Activated B cell treated with CpG ODN at 0.5 μM for 24 hours (primary cell): ENCODE data around the gene NOVA1. TPM values are rescaled to one million over a fixed set of nuclear protein-coding genes. Genes with fewer than 3 reads are reported as not detected.

ENCODE experiments used
- ATAC-seq: fragments of 200-7000 bp; cut with Tn5 transposase; one replicate; pipeline ENCODE4 v1.10.0; 2021; ENCODE audit warnings: low read depth, mild to moderate bottlenecking, moderate library complexity
- CTCF ChIA-PET: fragments of 350-600 bp; sonication (Branson Sonifier 250); formaldehyde crosslinking; loops from one replicate; lab custom pipeline; 2021; ENCODE audit warnings: antibody characterized with exemption; lab: Charles Lee
- POLR2A ChIA-PET: fragments of 350-600 bp; sonication (Branson Sonifier 250); formaldehyde crosslinking; loops from one replicate; lab custom pipeline; 2021; ENCODE audit warnings: antibody characterized with exemption; lab: Charles Lee
- DNase-seq: peaks from one replicate; pipeline ENCODE4 v3.0.0; 2022
- H3K27ac Mint-ChIP-seq: one replicate; pipeline ENCODE4 v1.8.0; 2020; ENCODE audit warnings: mixed read lengths
- H3K27me3 Mint-ChIP-seq: one replicate; pipeline ENCODE4 v1.8.0; 2021; ENCODE audit warnings: mixed read lengths
- H3K36me3 Mint-ChIP-seq: one replicate; pipeline ENCODE4 v1.8.0; 2021; ENCODE audit warnings: low read depth, mixed read lengths
- H3K4me1 Mint-ChIP-seq: one replicate; pipeline ENCODE4 v1.8.0; 2021; ENCODE audit warnings: mixed read lengths
- H3K4me3 Mint-ChIP-seq: one replicate; pipeline ENCODE4 v1.8.0; 2020; ENCODE audit warnings: mild to moderate bottlenecking, mixed read lengths
- H3K9me3 Mint-ChIP-seq: one replicate; pipeline ENCODE4 v1.8.0; 2020; ENCODE audit warnings: mixed read lengths
- CTCF ChIP-seq: fragments of 200-600 bp; IDR thresholded peaks from one replicate; pipeline ENCODE4 v1.8.0; 2022; ENCODE audit warnings: antibody characterized with exemption, mild to moderate bottlenecking
- intact Hi-C: fragments of 100-400 bp; cut with micrococcal nuclease; formaldehyde crosslinking; loops from one replicate; pipeline ENCODE4 v1.15.1; 2024
- total RNA-seq: library from RNA; stranded (reverse); gene quantifications from 2 replicates; pipeline ENCODE4 v1.2.3, GENCODE V29; 2022

The NOVA1 gene
- total RNA-seq, 1 donor from 2014 or later = not detected

GRCh38 chr14:26402126-26402525 lies 195.7 kb downstream of the NOVA1 start:
- Mint-ChIP-seq H3K27me3 (no peaks in the 10 kb centered on the region), H3K27ac (no peak overlapping the region), H3K4me1 (no peaks in the 10 kb centered on the region), H3K4me3 (no peak overlapping the region), H3K36me3 (no peaks in the 10 kb centered on the region), H3K9me3 (peaks cover 7% of the 10 kb centered on the region)
- no peak for TF ChIP-seq CTCF
- POLR2A ChIA-PET = no interaction called here
- DNase-seq (no peak), ATAC-seq (no peak)
- intact Hi-C loops = no loop called here
- CTCF ChIA-PET = no interaction called here

GRCh38 chr14:26401179-26401968 lies 196.5 kb downstream of the NOVA1 start:
- Mint-ChIP-seq H3K4me1 (no peaks in the 10 kb centered on the region), H3K9me3 (peaks cover 8% of the 10 kb centered on the region), H3K4me3 (no peak overlapping the region), H3K27me3 (no peaks in the 10 kb centered on the region), H3K27ac (no peak overlapping the region), H3K36me3 (no peaks in the 10 kb centered on the region)
- ChIA-PET CTCF (no interaction called here), POLR2A (no interaction called here)
- no peak for TF ChIP-seq CTCF
- no peak for DNase-seq
- intact Hi-C loops = no loop called here
- no peak for ATAC-seq

GRCh38 chr14:26400373-26400772 lies 197.5 kb downstream of the NOVA1 start:
- DNase-seq (no peak), ATAC-seq (no peak)
- Mint-ChIP-seq H3K4me3 (no peak overlapping the region), H3K9me3 (peaks cover 9% of the 10 kb centered on the region), H3K36me3 (no peaks in the 10 kb centered on the region), H3K4me1 (no peaks in the 10 kb centered on the region), H3K27ac (no peak overlapping the region), H3K27me3 (no peaks in the 10 kb centered on the region)
- TF ChIP-seq CTCF = no peak
- ChIA-PET POLR2A (no interaction called here), CTCF (no interaction called here)
- intact Hi-C loops = no loop called here

- Mint-ChIP-seq H3K4me3 (no peak overlapping the region), H3K9me3 (peaks cover 6% of the 10 kb centered on the region), H3K36me3 (no peaks in the 10 kb centered on the region), H3K27me3 (no peaks in the 10 kb centered on the region), H3K27ac (no peak overlapping the region), H3K4me1 (no peaks in the 10 kb centered on the region)
- no peak for DNase-seq
- intact Hi-C loops = no loop called here
- TF ChIP-seq CTCF = no peak
- ATAC-seq = no peak
- CTCF ChIA-PET = no interaction called here
- POLR2A ChIA-PET = no interaction called here
Measured at GRCh38 chr14:26398616-26399015, 199.2 kb downstream of the NOVA1 start.
